GM19239 (cell line): ENCODE measurements around the gene CHST11.
"Not testable (repeated sequence)": the region's sequence is repeated elsewhere in the genome, so short reads cannot be mapped to it uniquely, and the experiment has no call there.

ENCODE experiments used
- DNase-seq: peaks from one replicate; pipeline ENCODE4 v3.0.0; 2011; ENCODE audit warnings: low spot score; ENCODE audit not compliant: insufficient read length
- FAIRE-seq: peaks from 2 replicates; lab custom pipeline; 2011; peaks lifted over from hg19 to GRCh38; lab: Jason Lieb, UNC

CHST11 gene

DNA sequence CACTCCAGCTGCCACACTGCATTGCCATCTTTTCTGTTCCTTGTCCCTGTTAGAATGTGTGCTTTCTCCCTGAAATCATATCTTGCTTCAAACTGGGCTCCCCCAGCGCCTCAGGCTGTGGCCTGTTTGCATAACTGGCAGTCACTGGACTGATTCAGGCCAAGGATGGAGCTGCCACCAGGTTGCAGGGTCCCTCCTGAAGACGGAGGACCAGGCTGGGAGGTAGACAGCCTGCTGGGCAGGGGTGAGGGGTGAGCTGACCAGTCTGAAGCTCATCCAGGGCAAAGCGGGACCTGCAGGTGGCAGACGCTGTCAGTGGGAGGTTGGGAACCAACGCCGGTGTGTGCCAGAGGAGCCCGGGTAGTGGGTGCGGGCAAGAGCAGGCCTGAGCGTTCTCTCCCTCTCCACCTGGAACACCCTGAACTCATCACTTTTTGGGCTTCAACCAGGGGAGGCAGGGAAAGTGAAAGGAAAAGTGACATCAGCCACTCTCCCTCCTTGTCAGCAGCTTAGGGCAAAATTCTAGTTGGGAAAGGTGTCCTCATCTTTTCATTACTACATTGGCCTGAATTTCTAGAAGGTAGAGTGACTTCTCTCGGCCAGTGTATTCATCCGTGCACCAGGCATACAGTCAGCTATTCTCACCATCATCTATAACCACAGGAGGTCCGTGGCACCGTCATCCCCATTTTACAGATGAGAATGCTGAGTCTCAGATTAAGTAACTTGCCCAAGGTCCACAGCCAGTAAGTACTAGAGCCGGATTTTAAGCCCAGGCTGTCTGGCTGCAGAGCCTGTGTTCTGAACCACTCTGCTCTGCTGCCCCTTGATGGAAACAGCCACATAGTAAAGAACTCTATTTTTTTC, 282.3 kb downstream of the CHST11 start:
- peak; percentile 47 for FAIRE-seq
- no peak for DNase-seq

DNA sequence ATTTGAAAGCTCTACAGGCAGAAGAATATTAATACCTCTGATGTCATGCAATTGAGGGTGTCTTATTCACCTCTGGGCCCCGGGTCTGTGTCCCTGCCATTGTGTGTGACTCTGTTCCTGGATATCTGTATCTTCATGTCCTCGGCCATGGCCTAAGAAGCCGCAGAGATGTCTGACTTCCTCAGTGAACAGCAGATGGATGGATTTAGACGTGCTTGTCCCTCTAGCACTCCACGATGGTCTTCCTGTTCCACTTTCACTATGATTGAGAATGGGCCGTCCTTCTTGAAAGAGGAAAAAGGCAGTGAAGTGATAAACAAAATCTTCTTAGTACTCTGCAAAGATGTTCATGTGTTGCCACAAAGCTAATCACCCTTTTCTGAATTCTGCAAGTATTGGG, 283.9 kb downstream of the CHST11 start:
- FAIRE-seq (peak; percentile 95), DNase-seq (no peak)

DNA sequence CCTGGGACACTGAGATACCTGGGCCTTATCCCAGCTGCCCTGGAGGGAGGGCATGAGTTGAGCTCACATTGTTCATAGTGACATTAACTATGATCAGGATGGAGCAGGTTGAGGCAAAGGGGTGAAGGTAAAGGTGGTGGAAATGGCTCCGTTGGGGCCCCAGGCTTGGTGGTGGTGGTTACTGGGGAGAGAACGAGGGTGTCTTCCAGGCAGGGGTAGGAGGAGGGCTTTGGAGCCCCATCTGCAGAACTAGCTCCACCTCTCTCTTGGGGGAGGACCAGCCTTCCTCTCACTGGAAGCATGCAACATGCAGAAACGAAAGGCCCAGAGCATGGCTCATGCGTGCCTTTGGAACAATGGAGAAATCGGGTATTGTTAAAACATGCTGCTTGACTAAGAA, 284.3 kb downstream of the CHST11 start:
- no peak for DNase-seq
- no peak for FAIRE-seq

DNA sequence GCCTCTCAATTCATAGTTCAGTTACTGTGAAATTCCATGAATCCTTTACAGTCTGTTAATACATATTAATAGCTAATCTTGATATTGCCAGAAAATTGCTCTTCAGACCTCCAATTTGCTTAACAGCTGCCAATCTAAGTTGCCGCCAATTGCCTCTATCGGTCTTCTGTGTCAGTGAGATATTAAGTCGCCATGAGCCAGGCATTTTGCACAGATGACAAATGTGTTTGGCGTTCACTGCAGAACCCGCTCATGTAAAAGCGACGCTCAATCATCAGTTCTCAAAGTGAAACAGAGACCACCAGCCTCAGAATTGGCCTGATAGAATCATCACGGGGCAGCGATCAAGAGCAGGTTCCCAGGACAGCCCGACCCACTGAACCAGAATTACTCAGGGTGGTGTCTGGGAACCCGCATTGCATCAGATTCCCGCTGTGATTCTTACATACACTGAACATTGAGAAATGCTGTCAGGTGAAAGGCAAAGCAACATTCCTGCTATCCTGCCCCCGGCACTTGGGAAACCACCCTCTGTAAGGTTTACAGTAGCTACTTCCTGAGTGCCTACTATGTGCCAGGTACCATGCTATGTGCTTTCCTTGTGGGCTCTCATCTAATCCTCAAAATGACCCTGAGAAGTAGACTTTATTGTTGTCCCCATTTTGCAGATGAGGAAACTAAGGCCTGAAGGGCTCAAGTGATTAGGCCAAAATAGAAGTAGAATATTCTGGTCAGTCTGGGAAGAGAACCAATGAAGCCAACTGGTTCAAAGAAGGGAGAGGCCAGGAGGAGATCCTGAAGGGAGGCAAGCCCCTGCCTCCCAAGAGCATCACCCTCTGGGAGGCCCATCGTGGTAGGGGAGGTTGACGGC, 285.0 kb downstream of the CHST11 start:
- no peak for DNase-seq
- FAIRE-seq = no peak

DNA sequence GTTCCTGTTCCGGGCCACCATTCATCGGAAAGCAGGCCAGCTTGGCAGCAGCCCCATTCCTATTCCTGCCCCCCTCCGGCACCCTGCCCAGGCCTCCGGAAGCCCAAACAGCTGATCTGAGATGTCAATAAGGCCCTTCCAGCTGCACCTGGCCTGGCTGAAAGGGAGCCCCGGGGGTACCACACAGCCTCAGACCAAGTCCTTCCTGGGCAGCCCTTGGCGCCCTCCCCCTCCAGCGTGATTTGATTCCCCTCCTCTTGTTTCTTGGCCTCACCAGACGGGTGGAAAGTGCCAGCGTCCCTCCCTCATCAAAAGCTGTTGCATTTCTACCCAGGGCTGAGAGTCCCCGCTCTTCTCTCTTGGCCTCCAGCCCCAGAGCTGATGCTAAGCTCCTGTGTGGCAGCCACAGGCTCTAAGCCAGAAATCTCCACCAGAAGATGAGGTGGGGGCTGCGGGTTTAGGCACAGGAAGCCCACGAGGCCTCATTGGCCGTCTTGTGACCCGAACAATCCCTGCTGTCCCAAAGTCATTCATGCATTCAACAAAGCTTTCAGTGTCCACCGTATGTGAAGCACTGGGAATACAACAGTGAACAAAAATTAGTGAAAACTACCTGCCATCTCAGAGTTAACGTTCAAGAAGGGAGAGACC, 285.9 kb downstream of the CHST11 start:
- no peak for DNase-seq

DNA sequence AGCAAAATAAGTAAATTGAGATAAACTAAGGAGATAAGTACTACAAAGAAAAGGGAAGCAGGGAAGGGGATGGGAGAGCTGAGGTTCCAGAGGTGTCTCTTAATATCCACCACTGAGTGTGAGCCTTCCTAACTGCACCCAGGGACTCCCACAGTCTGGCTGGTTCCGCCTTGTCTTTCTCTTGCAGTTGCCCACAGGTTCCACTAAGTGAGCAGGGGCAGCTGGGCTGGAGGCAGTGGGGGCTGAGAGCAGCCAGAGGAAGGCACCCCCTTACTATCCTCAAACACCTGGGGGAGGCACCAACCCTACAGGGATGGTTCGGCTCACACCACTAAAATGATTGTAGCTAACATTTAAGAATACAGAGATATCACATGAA, 286.4 kb downstream of the CHST11 start:
- FAIRE-seq (peak; percentile 66), DNase-seq (no peak)

More for the DNA sequence above, 285.9 kb downstream of the CHST11 start:
- no peak for FAIRE-seq

DNA sequence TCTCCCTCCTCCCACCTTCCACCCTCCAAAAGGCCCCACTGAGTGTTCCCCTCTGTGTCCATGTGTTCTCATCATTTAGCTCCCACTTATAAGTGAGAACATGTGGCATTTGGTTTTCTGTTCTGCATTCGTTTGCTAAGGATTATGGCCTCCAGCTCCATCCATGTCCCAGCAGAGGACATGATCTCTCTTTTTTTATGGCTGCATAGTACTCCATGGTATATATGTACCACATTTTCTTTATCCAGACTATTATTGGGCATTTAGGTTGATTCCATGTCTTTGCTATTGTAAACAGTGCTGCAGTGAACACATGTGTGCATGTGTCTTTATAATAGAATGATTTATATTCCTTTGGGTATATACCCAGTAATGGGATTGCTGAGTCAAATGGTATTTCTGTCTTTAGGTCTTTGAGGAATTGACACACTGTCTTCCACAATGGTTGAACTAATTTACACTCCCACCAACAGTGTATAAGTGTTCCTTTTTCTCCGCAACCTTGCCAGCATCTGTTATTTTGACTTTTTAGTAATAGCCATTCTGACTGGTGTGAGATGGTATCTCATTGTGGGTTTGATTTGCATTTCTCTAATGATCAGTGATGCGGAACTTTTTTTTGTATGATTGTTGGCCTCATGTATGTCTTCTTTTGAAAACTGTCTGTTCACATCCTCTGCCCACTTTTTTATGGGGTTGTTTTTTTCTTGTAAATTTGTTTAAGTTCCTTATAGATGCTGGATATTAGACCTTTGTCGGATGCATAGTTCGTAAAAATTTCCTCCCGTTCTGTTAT, 287.2 kb downstream of the CHST11 start:
- FAIRE-seq, DNase-seq: not testable (repeated sequence)

DNA sequence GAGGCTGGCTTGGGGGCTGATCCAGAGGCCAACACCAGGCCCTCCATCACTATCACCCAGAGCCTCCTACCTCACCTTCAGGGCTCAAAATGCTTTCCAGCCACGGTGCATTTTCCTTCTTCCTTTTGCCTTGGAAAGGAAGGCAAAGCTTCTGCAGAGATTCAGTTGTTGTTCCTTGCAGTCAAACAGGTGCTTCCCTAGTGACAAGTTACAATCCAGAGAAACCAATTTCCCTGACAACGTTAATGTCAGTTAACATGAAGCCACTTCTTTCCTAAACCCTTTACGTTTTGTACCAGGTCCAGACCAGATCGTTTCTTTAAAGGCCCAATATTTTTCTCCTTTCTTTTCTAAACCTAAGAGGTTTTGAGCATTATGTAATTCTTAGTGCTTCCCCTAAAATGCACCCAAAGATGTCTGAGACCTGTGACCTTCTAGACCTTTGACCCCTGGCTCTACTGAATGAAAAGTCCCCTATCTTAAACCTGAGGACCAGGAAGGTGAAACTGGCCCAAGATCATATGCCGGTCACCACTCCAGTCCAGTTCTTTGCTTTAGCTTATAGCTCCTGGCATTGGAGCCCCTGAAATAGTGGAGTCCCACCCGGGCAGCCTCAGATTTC, 289.8 kb downstream of the CHST11 start:
- no peak for FAIRE-seq
- DNase-seq = no peak

DNA sequence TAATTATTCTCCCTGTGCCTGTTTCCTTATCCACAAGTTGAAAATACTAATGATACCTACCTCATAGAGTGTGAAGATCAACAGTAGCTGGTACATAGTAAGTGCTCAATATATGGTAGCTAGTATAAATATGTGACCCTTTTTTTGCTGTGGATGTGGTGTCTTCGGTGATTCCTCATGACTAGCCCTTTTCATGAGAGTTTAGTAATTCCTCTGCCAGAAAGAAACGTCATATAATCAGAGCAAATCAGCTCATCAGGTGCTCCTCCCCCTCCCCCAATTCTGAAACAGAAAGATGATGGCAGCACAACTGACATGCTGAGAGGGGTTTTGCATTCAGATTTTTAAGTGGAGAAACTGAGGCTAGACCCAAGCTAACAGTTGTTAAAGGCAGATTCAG, 290.6 kb downstream of the CHST11 start:
- FAIRE-seq = no peak

DNA sequence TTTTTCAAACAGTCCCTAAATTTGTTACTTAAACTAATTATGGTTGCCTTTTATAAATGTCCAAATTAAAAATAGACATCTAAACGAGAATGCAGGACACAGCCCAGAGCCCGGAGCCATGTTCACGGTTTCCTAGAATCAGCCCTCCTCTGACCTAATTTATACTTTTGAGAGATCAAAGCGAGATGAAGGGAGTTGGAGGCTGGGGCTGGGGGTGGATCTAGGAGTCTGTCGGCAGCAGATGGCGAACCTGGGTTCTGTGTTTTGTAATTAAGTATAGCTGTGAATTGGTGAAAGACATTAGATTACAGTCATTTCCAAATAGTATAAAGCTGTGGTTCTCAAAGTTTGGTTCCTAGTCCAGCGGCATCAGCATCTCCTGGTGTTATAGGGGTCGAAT, 291.2 kb downstream of the CHST11 start:
- FAIRE-seq = no peak

More for the DNA sequence above, 290.6 kb downstream of the CHST11 start:
- no peak for DNase-seq

DNA sequence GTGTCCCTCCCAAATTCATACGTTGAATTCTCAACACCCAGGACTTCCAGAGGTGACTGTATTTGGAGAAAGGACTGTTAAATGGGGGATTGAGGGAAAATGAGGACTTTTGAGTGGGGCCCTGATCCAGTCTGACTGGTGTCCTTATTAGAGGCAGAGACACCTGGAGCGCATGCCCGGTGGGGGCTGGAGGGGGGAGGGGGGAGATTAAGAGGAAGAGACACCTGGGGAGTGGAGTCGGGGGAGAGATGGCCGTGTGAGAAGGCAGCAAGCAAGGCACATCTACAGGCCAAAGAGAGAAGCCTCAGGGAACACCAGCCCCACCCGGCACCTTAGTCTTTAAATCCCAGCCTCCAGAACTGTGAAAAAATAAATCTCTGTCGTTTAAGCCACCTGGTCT, 291.6 kb downstream of the CHST11 start:
- FAIRE-seq = no peak

More for the DNA sequence above, 291.2 kb downstream of the CHST11 start:
- no peak for DNase-seq

DNA sequence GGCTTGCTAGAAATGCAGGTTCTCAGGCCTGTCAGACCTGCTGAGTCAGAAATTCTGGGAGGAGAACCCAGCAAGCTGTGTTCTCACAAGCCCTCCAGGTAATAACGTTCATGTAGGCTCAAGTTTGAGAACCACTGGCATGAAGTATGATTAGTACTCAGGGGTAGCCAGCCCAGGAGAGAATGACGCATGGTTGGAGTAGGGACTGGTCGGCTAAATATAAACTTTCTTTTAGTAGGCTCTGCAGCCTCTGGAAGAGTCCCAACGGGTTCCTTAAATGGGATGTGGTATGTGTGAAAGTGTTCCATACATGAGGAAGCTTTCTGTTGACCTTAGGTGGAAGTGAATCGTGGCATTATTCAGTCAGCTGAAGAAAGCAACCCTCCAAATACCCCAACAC, 292.0 kb downstream of the CHST11 start:
- no peak for DNase-seq
- peak; percentile 23 for FAIRE-seq

More for the DNA sequence above, 291.6 kb downstream of the CHST11 start:
- DNase-seq = no peak

DNA sequence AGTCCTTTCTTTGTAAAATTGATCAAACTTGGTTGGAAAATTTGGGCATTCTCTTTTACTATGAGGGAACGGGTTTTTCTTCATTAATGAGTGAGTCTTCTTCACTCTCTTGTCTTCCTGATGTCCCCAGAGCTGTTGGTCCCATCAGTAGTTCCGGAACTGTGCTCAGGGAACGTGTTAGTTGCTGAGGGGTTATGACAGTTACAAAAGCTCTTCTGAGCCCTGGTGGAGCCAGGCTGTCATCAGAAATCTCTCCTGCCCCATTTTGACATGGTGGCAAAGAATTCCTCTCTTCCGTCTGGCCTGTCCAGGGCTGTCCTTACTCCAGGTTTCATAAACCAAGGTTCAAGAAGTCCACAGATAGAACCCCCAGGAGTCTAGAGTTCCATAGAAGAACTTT, 292.8 kb downstream of the CHST11 start:
- no peak for DNase-seq
- no peak for FAIRE-seq

DNA sequence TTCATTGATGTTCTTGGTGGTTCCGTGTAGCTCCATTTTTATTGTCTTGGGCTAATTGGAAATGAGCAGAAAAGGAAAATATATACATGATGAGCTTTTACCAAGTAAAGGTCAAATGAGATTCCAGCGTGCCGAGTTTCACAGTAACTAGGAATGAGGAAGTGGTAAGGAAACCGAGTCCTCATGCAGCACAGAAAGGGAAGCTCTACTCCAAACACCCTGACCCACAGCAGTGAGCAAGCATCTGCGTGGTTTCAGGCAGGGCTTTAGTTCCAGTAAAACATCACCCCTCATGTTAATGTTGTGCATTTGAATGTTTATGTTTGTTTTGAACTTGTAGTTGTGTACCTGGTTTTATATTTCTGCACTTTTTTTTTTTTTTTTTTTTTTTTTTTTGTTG, 293.3 kb downstream of the CHST11 start:
- peak; percentile 86 for FAIRE-seq
- DNase-seq = peak; percentile 48

DNA sequence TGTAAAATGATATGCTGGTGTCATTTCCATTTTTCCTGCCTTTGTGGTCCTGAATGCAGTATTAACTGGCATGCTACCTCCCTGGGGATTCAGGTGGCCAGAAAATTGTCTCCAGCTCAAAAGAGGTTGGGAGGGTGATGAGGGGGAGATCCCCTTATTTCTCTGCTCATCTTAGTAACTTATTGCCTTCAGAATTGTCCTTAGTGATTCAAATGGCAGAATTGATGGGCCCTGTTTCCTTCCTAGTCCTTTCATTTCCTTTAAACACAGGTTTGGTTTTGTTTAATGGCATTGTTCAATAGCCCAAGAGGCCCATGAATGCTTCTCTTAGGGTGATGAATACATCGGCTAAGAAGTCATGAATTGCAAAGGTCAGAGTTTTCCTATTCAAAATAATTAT, 294.4 kb downstream of the CHST11 start:
- DNase-seq = no peak
- FAIRE-seq = peak; percentile 79

DNA sequence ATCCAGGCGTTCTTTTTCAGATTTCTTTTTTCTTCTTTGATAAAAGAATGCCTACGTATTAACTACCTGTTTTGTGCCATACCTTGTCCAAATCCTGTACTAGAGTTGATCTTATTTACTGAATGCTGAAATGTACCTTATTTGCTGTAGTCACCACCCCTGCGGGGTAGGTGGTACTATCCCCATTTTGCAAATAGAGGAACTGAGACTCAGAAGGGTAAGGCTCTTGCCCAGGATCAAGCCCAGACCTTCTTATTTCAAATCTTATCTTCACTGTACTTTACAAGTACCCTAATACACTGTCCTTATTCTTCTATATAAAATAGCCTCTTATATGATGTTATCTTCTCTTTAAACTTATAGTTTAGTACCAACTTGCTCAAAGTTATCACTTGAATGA, 294.8 kb downstream of the CHST11 start:
- FAIRE-seq (peak; percentile 71), DNase-seq (peak; percentile 57)

DNA sequence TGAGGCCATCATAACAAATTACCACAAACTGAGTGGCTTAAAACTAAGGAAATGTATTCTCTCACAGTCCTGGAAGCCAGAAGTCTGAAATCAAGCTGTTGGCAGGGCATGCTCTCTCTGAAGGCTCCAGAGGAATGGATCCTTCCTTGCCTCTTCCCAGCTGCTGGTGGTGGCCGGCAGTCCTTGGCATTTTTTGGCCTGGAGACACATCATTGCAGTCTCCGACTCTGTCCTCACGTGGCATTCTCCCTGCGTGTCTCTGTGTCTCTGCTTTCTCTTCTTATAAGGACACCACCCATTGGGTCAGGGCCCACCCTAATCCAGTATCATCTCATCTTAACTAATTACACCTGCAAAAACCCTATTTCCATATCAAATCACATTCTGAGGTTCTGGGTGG, 295.3 kb downstream of the CHST11 start:
- DNase-seq (no peak), FAIRE-seq (no peak)

DNA sequence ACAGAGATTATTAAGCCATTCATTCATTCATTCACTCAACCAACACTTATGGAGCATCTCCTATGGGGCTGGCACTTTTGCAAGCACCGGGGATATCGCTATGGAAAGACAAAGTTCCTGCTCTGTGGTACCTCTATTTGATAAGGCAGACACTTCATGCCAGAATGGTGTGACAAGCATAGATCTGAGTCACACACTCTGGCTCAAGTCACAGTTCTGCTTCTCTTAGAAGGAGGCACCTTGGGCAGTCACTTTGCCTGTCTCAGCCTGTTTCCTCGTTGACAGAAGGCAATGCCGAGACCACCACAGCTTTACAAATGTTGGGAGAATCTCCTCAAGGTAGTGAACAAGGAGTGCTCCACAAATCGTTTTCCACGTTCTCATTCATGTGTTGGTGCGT, 296.1 kb downstream of the CHST11 start:
- FAIRE-seq (no peak), DNase-seq (no peak)

DNA sequence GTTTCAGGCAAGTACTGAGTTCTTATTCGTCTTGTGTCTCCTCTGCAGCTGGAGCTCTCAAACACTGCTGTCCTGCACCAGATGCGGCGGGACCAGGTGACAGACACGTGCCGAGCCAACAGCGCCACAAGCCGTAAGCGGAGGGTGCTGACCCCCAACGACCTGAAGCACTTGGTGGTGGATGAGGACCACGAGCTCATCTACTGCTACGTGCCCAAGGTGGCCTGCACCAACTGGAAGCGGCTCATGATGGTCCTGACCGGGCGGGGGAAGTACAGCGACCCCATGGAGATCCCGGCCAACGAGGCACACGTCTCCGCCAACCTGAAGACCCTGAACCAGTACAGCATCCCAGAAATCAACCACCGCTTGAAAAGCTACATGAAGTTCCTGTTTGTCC, 300.2 kb downstream of the CHST11 start:
- DNase-seq (no peak), FAIRE-seq (no peak)
